Heart left ventricle (tissue), 16 donors: ENCODE results near the gene SNX25. TPM values are rescaled to one million over a fixed set of nuclear protein-coding genes. Genes with fewer than 3 reads are reported as not detected.
"Not testable (repeated sequence)": the region's sequence is repeated elsewhere in the genome, so short reads cannot be mapped to it uniquely, and the experiment has no call there.

ENCODE experiments used
- ATAC-seq, 4 donors: fragments of 200-7000 bp; cut with Tn5 transposase; one replicate each; pipeline ENCODE4 v1.9.1; 2020 to 2022; ENCODE audit warnings: moderate library complexity in 4 of 4, mild to moderate bottlenecking in 3 of 4, moderate number of reproducible peaks in 1 of 4
- DNase-seq, 5 donors: peaks; one replicate each; pipeline ENCODE4 v3.0.0-alpha.2; 2020
- H3K27ac ChIP-seq, 12 donors: fragments of 200-600 bp; sonication (generic) in 4 of 12; one replicate each; pipeline versions ENCODE4 v1.5.0 to v1.8.0; 2016 to 2022; ENCODE audit warnings: mild to moderate bottlenecking in 2 of 12
- H3K27me3 ChIP-seq, 9 donors: fragments of 200-600 bp; sonication (generic) in 2 of 9; one replicate each; pipeline versions ENCODE4 v1.5.1 to v1.8.0; 2016 to 2022; ENCODE audit warnings: mild to moderate bottlenecking in 3 of 9
- H3K36me3 ChIP-seq, 9 donors: fragments of 200-600 bp; sonication (generic) in 2 of 9; one replicate each; pipeline versions ENCODE4 v1.5.0 to v1.8.0; 2018 to 2022; ENCODE audit warnings: mild to moderate bottlenecking in 2 of 9
- H3K4me1 ChIP-seq, 12 donors: fragments of 200-600 bp; sonication (generic) in 4 of 12; one replicate each; pipeline versions ENCODE4 v1.5.0 to v1.8.0; 2016 to 2022; ENCODE audit warnings: mild to moderate bottlenecking in 3 of 12
- H3K4me3 ChIP-seq, 12 donors: fragments of 200-600 bp; sonication (generic) in 4 of 12; one replicate each; pipeline versions ENCODE4 v1.5.0 to v1.8.0; 2017 to 2022; ENCODE audit warnings: mild to moderate bottlenecking in 9 of 12, moderate library complexity in 4 of 12
- H3K9me3 ChIP-seq, 12 donors: fragments of 200-600 bp; sonication (generic) in 4 of 12; one replicate each; pipeline versions ENCODE4 v1.5.0 to v1.8.0; 2016 to 2022; ENCODE audit warnings: mild to moderate bottlenecking in 1 of 12
- CTCF ChIP-seq, 12 donors: fragments of 200-600 bp; sonication (generic) in 4 of 12; IDR thresholded peaks; one replicate each; pipeline versions ENCODE4 v1.5.0 to v1.8.0; 2018 to 2022; ENCODE audit warnings: antibody characterized with exemption in 12 of 12, mild to moderate bottlenecking in 5 of 12
- POLR2A ChIP-seq, 2 donors: fragments of 450-650 bp; IDR thresholded peaks; one replicate each; pipeline ENCODE4 v1.6.1; 2017; ENCODE audit warnings: antibody characterized with exemption in 2 of 2, mild to moderate bottlenecking in 2 of 2, moderate library complexity in 2 of 2
- WGBS, 4 donors: extraction: QIAGEN DNeasy Blood & Tissue Kit in 2 of 4; methylation state at CpG; one replicate each; pipeline versions ENCODE4 v1.1.5 to v1.1.7; 2013 to 2018; 5-methylcytosine and 5-hydroxymethylcytosine counted together
- intact Hi-C, 10 donors: fragments of 100-400 bp; cut with DNase I; formaldehyde crosslinking; loops; one replicate each; pipeline versions ENCODE4 v1.11.1 to v1.14.2; 2022
- polyA plus RNA-seq, 2 donors: library from polyadenylated mRNA; stranded (reverse); fragments of 200-250 nt; gene quantifications; one replicate each; pipeline ENCODE4 v1.2.3, GENCODE V29; 2013
- total RNA-seq, 9 donors: library from RNA; depleted of rRNA in 2 of 9; stranded (reverse); fragments of >200 nt in 2 of 9; fragmentation: NEBNext Ultra II Directional in 3 of 9; extraction: Animal tissue kit (Norgen Biotek cat#: 25700) in 3 of 9; gene quantifications; one replicate each; pipeline versions ENCODE4 v1.1.0 to v1.2.4, GENCODE V29; 2016 to 2023
- donor health status: ischemic (EF 13 %, LVEDD 7.1; RV severe dilation, severe dysfunction).
- donor health status: healthy with polysubstance abuse.
- donor health status: DM: no; HTN: yes; CAD: no.
- donor health status: DM: no; HTN: no; CAD: no.
- donor health status: ischemic (EF 25% LVEDD 6.9; RV normal size, moderate dysfunction).
- donor health status: ischemic (EF 25% LVEDD 5.7; RV mildly dilated, moderate dysfunction).
- donor health status: healthy.
- donor health status: DM: yes; HTN: yes; CAD: no.
- donor health status: ischemic (EF 35%, LVEDD 5.7; RV mildly dilated, moderate dysfunction).
- donor health status: nonischemic (EF 11% LVEDD 7.7; RV severe dilation, severe dysfunction).
- donor health status: DM: yes; HTN: yes; CAD: no.
- donor health status: PGD.
- donor health status: ischemic (EF 29% LVEDD 5.4; RV normal size, mild dysfunction).
- donor health status: nonischemic (EF 23%, LVEDD 6.1; RV moderate dilation, normal function).

Gene SNX25
- total and polyA plus RNA-seq, 11 donors: 3.1 to 12.4 (median 10.1) TPM

GRCh38 chr4:185205697-185206342, 3.6 kb upstream of the SNX25 start:
- no peak overlapping the region for H3K27ac ChIP-seq
- WGBS, 4 donors: 91 to 95% (median 94%) methylated on average over 8 of the region's 8 CpGs

GRCh38 chr4:185207466-185207865, 1.9 kb upstream of the SNX25 start:
- WGBS, 4 donors: 95 to 97% (median 96%) methylated on average over 5 of the region's 5 CpGs
- no peak overlapping the region for H3K4me3 ChIP-seq
- no peaks in the 10 kb centered on the region for H3K9me3 ChIP-seq
- no peak for TF ChIP-seq POLR2A (IDR thresholded peaks at IDR 0.05)
- TF ChIP-seq CTCF (IDR thresholded peaks at IDR 0.05): no peak
- no peaks in the 10 kb centered on the region for H3K36me3 ChIP-seq
- peaks cover 0 to 7% (median 0%) of the 10 kb centered on the region in 9 donors for H3K27me3 ChIP-seq
- intact Hi-C loops: loop anchor here in 5 of 10 donors (5.0 to 10.0 kb wide), 4 partner anchors 187 to 827 kb away; partner anchors contain the start of genes ANKRD37 (in 3 of the 5) and LRP2BP (in 3 of the 5)
- no peak for ATAC-seq
- peaks cover 8 to 52% (median 34%) of the 10 kb centered on the region in 12 donors for H3K4me1 ChIP-seq
- H3K27ac ChIP-seq: no peak overlapping the region
- no peak for DNase-seq

More at GRCh38 chr4:185205697-185206342, 3.6 kb upstream of the SNX25 start:
- Histone ChIP-seq H3K36me3 (no peaks in the 10 kb centered on the region), H3K9me3 (no peaks in the 10 kb centered on the region), H3K4me1 (peaks cover 8 to 46% (median 27%) of the 10 kb centered on the region in 12 donors), H3K4me3 (no peak overlapping the region), H3K27me3 (peaks cover 0 to 4% (median 0%) of the 10 kb centered on the region in 9 donors)
- DNase-seq (no peak), ATAC-seq (no peak)
- TF ChIP-seq CTCF (IDR thresholded peaks at IDR 0.05): no peak
- no peak for TF ChIP-seq POLR2A (IDR thresholded peaks at IDR 0.05)
- intact Hi-C loops: loop anchor here in 5 of 10 donors (5.0 to 10.0 kb wide), 4 partner anchors 189 to 829 kb away; partner anchors contain the start of genes ANKRD37 (in 3 of the 5) and LRP2BP (in 3 of the 5)

- peak in 2 of 4 donors; percentile 24 to 27 for ATAC-seq
- WGBS, 4 donors: 0 to 2% (median 0%) methylated on average over 11 to 39 of the region's 39 CpGs; no CpG with 5 or more reads in 1 of the 4 donors
Observed at GRCh38 chr4:185209852-185210101, 379 bp downstream of the SNX25 start.

More at GRCh38 chr4:185209852-185210101, 379 bp downstream of the SNX25 start:
- Histone ChIP-seq H3K27ac (peak overlapping the region; percentile 76 to 92 (median 86)), H3K4me3 (peak overlapping the region; percentile 58 to 83 (median 70)), H3K4me1 (peaks cover 0 to 36% (median 21%) of the 10 kb centered on the region in 12 donors)
- TF ChIP-seq CTCF (IDR thresholded peaks at IDR 0.05): peak in 2 of 12 donors; percentile 3 to 5
- H3K36me3 ChIP-seq, DNase-seq, H3K9me3 ChIP-seq, H3K27me3 ChIP-seq: not testable (repeated sequence)
- intact Hi-C loops: loop anchor here (2.0 to 10.0 kb wide), 10 partner anchors 38 to 825 kb away; partner anchors contain the start of genes LRP2BP (in 8 of the 10) and ANKRD37 (in 7 of the 10)
